IPS-18c (cell line): ENCODE results near the gene CMIP.
"Not testable (repeated sequence)": the region's sequence is repeated elsewhere in the genome, so short reads cannot be mapped to it uniquely, and the experiment has no call there.

ENCODE experiments used
- H3K4me3 ChIP-seq: 2 replicates; pipeline ENCODE4 v1.7.0; 2013; ENCODE audit warnings: low read depth, mild to moderate bottlenecking, low read length, moderate library complexity; ENCODE audit not compliant: insufficient read depth
- H3K9me3 ChIP-seq: one replicate; pipeline ENCODE4 v1.6.1; 2013; ENCODE audit warnings: mild to moderate bottlenecking, low read length, moderate library complexity; ENCODE audit not compliant: control insufficient read depth, insufficient read depth

CMIP gene

DNA sequence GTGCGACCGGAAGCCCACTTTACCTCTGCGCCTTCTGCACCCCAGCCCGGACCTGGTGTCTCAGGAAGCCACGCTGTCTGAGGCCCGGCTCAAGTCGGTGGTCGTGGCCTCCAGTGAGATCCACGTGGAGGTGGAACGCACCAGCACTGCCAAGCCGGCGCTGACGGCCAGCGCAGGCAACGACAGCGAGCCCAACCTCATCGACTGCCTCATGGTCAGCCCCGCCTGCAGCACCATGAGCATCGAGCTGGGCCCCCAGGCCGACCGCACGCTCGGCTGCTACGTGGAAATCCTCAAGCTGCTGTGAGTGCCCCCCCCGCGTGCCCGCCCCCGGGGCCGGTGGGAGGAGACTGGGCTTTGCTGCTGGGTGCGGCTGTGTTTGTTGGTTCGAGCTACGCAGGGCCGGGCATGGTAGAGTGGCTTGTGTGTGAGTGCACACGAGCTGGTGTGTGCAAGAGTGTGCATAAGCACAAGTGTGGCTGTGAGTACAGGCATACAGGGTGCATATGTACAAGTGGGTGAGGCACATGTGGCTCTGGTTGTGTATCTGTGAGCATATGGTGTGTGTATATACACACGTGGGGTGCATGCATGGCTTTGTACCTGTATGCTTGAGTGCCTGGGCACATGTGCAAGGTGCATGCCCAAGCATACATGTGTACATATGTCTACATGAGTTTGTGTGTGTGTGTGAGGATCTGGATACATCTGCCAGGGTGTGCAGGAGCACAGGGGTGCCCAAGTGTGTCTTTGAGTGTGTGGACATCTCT lies 233.9 kb downstream of the CMIP start:
- H3K9me3 ChIP-seq: peaks cover 2% of the 10 kb centered on the region
- H3K4me3 ChIP-seq: no peak overlapping the region

DNA sequence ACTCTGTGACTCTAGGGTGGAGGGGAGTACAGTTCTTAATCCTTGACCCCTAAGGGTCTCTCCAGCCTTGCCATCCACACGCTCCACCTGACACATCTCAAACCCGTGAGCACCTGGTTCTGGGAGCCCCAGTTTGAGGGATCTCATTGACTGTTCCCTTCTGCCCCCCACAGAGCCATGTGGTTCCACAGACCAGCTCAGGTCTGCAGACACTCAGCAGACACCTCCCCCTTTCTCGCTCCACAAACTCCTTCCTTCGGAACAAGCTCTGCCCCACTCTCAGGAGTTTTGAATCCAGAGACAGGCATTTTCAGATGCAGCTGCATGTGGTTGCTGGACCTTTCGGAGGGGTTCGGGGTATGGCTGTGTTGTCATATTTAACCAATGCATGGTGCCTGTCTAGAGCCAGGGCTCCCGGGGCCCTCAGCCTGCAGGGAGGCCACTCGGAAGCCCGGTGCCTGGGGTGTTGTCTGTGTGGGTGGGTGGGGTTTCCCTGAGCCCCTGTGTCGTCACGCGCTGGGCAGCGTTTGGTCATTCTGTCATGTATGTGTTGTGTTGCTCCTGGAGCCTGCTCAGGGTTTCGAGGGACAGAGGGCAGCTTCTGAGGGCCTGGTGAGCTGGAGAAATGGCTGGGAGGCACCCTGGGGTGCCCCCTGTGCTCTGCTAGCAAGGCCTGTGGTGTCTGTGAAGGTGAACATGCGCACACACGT lies 235.3 kb downstream of the CMIP start:
- Histone ChIP-seq H3K4me3 (no peak overlapping the region), H3K9me3 (no peaks in the 10 kb centered on the region)

DNA sequence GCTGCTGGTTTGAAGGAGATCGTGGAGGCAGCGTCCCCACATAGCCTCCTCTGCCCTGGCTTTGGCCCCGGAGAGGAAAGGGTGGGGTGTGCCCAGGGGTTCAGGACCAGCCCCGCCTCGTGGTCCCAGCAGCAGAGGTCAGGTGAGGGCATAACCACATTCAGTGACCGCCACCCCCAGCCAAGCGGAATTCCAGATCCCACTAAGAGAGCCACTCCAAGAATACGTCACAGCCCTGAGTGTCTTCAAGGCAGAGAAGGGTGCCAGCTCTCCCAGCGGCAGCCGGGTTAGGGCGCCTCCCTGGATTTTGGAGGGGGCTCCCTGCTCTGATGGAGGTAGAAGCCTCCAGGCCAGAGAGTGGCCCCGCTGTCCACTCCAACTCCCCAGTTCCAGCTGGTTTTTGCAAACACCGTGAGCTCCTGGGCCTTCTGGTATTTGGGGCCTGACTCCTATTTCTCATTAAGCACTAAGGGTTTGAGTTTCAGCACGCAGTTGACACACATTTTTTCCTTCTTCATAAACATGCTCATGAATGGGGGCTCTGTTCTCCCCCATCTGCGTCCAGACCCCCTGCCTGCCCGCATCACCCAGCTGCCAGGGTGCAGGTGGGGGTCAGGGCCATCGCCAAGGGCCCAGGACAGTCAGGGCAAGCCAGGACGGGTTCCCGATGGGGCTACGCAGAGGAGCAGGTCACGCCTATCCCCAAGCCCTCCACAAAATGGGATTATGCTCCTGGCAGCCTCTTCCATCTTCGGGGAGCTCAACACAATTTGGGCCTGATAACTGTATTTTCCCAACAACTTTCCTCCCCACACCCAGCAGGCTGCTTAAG lies 236.1 kb downstream of the CMIP start:
- Histone ChIP-seq H3K4me3 (no peak overlapping the region), H3K9me3 (no peaks in the 10 kb centered on the region)

DNA sequence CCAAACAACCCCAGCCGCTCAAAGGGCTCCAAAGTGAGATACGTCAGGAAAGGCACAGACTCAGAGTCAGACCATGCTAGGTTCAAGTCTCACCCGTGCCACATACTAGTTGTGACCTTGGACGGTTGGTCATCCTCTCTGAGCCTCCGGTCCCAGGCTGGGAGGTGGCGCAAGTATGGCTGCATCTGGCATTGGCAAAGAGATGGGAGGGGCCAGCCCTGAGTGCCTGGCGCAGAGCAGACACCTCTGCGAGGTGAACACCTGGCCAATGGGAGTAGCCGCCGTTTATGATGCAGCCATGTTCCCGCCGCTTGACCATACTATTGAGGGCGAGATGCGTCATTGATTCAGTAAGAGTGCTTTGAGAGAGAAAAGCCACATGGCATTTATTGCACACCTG lies 236.7 kb downstream of the CMIP start:
- H3K9me3 ChIP-seq: no peaks in the 10 kb centered on the region
- no peak overlapping the region for H3K4me3 ChIP-seq

DNA sequence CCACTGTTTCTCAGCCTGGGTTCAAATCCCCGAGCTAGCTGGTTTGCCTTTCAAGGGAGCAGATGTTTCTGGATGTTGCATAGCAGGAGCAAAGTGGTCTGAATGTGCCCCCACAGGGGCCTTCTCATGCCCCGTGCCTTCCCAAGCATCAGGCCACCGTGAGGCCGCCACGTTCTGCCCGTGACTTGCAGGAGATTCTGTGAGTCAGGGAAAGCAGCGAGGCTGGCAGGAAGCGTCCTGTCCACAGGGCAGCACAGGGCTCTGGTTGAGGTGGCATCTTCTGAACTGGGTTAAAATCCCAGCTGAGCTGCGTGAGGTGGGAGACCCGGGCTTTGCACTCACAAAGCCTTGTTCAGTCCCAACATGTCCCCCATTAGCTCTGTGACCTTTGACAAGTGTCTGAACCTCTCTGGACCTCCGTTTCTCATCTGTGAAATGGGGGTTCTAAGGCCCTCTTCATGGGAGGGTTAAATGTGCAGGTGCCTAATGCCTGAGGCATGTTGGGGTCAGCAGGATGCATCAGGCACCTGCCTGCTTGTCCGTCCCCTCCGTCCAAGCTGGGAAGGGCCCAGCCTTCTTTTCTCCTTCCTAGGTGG lies 239.7 kb downstream of the CMIP start:
- H3K9me3 ChIP-seq: no peaks in the 10 kb centered on the region

DNA sequence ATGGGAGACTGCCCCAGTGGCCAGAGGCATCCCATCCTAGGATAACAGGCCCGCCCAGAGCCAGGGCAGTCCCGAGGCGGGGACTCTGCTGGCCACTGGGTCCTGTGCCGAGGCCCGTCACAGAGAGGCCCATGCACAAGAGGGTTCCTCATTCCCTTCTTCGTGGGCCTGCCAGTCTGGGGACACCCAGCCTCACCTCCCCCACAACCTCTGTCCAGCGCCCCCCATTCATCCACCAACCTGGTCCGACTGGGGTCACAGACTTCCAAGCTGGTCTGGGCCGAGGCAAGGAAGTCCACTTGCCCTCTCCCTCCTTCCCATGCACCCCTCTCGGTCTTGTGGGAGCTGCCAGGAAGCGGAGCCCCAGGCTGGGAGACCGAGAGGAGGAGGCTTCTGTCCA lies 240.3 kb downstream of the CMIP start:
- Histone ChIP-seq H3K9me3 (no peaks in the 10 kb centered on the region), H3K4me3 (no peak overlapping the region)

More for the DNA sequence above, 239.7 kb downstream of the CMIP start:
- no peak overlapping the region for H3K4me3 ChIP-seq

DNA sequence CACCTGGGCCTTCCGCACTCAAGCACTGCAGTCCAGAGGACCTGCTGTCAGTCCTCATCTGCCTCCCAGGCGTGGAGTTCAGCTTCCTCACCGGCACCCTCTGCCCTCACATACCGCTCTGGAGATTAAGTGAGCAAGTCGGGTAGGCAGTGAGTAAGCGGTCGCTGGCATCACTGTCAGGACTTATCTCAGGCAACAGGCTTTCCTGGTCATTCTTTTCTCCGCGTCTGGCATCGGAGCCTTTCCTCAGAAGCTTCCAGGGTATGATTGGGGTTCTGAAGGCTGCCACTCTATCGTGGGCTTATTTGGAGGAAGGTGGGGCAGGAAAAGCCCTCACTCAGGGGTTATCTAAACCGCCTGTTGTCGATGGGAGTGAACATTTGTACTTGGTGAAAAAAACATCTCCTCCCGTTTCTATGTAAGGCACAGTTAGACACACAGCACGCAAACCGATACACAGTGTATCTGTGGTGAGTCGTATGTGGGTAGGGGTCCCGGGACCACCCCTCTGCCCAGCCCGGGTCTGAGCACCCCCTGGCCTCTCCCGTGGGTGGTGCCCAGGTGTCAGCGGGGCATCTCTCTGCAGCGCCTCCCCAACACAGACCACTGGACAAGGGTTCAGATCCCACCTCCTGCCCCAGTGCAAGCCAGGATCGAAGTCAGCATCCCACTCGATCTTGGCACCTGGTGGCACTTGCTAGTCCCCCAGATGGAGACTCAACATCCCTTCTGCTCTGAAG lies 242.0 kb downstream of the CMIP start:
- H3K4me3 ChIP-seq: no peak overlapping the region
- H3K9me3 ChIP-seq: no peaks in the 10 kb centered on the region

DNA sequence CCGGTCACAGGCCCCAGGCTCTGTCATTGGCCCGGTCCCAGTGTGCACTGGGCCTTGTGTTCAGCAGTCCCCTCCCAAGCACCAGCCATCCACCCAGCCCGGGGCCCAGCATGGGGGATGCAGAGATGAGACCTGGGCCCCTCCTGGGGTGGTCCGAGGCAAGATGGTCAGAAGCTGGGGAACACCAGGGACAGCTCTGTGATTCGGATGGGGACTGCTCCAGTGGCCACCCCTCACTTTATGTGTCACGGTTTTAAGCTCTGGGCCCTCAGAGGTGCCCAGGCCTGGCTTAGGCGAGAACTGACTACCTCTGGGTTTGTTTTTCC lies 242.5 kb downstream of the CMIP start:
- H3K4me3 ChIP-seq: no peak overlapping the region
- H3K9me3 ChIP-seq: no peaks in the 10 kb centered on the region

DNA sequence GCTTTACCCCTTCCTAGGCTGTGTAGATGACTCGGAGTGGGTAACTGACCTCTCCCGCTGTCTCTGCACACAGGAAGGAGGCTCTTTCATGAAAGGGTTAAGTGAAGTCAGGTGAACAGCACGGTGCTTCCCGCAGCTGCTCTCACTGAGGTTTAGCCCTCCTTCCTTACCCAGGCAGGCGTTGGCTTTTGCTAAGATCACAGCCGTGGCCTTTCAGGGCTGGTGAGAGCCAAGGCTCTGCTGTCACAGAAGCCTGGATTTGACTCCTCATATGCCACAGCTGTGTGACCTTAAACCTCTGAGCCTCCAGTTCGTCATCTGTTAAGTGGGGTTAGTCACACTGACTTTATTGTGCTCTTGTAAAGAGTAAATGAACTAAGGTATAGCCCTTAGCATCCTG lies 243.6 kb downstream of the CMIP start:
- H3K4me3 ChIP-seq: no peak overlapping the region
- H3K9me3 ChIP-seq: no peaks in the 10 kb centered on the region

DNA sequence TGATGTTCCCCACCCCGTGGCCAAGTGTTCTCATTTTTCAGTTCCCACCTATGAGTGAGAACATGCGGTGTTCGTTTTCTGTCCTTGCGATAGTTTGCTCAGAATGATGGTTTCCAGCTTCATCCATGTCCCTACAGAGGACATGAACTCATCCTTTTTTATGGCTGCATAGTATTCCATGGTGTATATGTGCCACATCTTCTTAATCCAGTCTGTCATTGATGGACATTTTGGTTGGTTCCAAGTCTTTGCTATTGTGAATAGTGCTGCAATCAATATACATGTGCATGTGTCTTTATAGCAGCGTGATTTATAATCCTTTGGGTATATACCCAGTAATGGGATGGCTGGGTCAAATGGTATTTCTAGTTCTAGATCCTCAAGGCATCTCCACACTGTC lies 244.2 kb downstream of the CMIP start:
- H3K9me3 ChIP-seq, H3K4me3 ChIP-seq: not testable (repeated sequence)

DNA sequence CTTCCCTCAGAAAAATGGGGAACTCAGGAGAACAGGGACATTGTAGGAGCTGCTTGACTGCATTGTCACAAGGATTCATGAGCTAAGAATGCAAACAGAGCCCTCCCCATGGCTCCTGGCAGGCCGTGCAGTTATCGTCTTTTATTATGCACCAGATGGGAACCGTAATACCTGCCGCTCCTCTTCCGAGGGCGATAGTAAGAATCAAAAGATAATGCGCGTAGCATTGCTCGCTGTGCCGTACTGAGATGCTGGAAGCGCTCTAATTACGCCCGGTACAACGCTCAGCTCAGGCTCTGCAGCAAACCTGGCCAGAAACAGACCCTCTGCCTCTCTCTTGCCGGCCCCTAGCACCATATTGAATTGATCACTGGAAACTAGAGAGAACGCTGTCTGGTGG lies 247.4 kb downstream of the CMIP start:
- H3K4me3 ChIP-seq: no peak overlapping the region

DNA sequence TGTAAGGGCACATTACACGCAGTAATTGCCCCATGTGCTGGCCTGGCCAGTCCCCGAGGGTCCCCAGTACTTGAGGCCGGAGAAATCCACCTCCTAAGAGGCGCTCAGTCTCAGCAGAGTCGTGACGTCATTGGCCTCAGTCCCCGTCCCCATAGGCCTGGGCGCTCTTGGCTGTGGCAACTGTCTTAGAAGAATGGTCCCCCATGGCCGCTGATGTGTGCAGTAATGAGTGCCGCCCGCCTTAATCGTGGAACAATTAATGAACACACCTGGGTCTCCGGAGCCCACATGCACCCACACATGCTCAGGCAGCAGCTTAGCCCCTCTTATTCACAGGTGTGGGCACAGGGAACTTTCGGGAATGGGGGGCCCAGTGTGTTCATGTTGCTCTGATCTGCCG lies 248.0 kb downstream of the CMIP start:
- Histone ChIP-seq H3K9me3 (peaks cover 2% of the 10 kb centered on the region), H3K4me3 (no peak overlapping the region)

More for the DNA sequence above, 247.4 kb downstream of the CMIP start:
- H3K9me3 ChIP-seq: peaks cover 2% of the 10 kb centered on the region

DNA sequence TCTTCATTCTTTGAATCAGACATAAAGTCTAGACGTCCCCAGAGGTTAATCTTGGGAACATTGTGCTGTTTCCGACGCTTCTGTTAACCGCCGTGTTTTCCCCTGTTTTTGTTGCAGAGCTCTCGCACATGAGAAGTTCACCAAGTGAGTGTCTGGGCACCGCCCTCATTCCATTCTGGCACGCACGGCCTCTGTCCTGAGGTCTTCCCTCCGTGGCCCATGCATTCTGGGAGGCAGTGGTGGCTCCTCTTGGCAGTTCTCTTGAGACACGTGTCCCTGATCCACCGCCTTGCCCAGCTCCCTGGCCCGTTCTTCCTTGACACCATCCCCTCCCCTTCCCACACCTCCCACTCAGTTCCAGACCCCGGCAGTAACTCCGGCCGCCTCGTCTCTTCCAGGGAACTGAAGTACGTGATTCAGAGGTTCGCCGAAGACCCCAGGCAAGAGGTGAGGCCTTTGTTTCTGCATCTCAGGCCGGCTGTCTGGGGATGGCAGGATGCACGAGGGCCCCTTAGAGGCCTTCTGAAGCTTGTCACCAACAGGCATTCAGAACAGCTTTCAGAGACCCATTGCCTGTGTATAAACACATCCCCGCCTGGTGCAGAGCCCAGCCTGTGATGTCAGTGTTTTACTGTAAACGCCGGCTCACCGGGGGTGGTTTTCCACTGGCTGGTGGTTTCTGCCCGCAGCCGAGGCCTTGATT lies 248.6 kb downstream of the CMIP start:
- Histone ChIP-seq H3K4me3 (no peak overlapping the region), H3K9me3 (peaks cover 2% of the 10 kb centered on the region)

DNA sequence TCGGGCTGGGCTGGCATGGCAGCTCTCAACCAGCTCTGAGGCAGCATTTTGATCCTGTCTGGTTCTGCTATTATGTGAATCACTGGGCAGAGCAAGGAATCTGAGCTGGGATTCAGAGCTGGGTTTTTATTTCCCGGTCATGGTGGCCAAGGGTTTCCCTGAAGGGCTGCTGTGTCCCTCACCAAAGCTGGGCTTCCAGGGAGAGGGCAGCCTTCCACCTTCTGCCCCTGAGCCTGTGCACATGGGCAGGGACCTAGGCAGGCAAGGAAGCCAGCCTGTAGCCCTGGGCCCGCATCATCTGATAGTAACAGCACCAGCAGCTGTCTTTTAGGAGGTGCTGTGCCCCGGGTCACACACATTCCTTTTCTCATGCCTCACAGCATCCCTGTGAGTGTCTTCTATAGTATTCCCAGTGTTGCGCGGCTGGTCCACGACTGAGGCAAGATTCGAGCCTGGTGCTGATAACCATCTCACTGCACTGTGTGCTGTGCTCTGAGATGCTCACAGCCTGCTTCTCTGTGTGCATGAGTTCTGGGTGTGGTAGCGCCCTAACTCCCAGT lies 249.2 kb downstream of the CMIP start:
- Histone ChIP-seq H3K4me3 (no peak overlapping the region), H3K9me3 (peaks cover 2% of the 10 kb centered on the region)

DNA sequence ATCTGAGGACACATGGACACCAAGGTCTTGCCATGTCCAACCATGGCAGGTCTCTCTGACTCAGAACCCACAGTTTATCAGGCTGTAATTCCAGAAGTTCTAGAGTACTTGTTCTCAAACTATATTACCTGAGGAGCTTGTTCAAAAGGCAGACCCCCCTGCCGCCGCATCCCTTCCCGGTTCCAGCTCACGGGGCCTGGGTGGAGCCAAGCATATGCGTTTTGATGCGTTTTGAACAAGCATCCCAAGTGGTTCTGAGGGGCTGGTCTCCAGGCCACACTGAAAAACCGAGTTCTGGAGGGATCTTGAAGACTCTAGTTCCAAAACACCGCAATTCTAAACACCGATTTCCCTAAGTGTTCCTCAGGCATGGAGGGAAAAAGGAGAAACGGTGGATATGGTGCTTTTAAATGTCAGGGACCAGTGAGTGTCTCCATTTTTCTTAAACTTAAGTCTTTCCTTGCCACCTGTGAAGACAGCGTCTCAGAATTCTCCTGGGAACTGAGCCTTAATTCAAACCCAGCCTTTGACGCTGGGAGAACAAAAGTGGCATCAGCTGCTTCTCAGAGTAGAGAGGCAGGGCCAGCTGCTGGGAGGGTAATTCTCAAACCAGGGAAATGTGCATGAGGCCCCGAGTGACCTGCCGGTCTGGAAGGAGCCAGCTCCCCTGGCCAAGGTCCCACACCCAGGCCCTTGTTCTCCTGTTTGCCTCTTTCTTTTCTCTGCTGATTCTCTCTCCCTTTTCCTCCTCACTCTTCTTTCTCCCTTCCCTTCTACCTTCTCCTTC lies 250.1 kb downstream of the CMIP start:
- no peak overlapping the region for H3K4me3 ChIP-seq

More for the DNA sequence above, 250.1 kb downstream of the CMIP start:
- peaks cover 2% of the 10 kb centered on the region for H3K9me3 ChIP-seq
